NCI-H524 treated with DMSO at 0.1 percent for 48 hours (cell line): ENCODE data around the gene HHEX.

Experiments used
- DNase-seq: peaks from one replicate; lab custom pipeline; 2025; lab: John Stamatoyannopoulos, UW

HHEX gene

GRCh38 chr10:92693534-92693893, 3.8 kb downstream of the HHEX start:
- DNase-seq: no peak

DNA sequence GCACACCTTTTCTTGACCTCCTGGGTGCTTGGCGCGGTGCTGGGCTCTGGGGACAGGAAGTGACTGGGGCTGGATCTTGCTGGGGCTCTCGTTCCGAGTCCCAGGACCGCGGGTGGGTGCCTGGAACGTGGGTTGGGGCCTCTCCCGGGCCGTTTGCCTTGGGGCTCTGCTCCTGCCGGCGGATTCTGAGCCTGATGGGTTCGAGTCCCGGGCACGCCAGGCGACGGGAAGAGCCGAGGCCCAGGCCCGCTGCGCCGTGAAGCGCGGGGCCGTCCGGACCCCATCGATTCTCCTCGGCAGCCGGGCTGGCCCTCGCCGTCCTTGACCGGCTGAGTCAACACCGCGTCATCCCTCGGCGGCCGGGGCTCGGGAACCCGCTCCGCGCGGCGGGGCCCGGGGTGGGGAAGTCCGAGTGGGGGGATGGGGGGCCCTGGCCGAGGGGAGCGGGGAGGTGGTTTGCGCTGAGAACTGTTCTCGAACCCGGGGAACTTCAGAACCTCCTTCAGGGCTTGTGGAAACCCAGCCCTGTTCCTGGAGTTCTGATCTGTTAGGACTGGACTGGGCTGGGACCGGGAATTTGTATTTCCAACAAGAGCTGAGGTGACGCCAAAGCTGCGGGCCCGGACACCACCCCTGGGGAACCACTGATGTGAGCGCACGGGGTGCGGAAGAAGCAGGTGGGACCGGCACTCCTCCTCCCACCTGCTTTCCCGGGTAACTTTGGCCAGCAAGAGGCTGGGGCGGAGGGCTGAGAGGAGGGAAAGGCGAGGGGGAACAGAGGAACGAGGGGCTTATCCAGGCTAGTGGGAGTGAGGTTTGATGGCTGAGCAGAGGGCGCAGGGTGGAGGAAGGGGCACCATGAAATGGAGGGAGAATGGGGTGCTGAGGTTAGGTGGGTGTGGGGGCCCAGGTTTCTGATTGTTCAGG, 6.2 kb downstream of the HHEX start:
- DNase-seq: no peak

DNA sequence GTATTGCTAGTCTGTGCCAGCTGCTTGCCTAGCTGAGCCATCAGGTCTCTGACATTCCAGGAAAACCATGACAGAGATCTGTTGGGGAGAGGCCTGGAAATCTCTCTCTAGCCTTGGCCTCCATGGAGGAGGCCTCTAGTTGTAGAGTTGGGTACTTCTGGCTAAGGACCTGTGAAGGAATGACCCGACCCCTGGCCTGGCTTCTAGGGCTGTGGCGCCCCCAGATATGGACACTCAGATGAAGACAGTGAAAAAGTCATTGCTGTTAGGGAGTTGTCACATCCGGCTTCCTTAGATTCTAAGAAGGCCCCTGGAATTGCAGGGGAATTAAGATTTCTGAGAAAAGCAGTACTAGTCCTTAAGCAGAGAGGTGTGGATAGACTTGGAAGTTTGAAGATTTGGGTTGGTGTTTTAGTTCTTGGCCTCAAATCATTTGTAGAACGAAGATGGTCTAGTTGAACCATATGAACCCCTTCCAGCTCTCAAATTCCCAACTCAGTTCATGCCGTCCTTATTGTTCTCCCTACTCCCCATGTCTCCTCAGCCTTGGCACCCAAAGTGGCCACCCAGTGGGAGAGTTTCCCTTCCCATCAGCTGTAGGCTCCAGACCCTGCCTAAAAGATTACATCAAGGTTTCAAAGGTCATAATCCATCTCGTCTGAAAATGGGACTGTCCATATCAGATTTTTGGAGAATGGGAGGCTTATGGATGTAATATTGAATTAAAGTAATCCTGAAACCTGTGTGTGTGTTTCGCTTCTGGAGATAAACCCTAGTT, 7.0 kb downstream of the HHEX start:
- no peak for DNase-seq

DNA sequence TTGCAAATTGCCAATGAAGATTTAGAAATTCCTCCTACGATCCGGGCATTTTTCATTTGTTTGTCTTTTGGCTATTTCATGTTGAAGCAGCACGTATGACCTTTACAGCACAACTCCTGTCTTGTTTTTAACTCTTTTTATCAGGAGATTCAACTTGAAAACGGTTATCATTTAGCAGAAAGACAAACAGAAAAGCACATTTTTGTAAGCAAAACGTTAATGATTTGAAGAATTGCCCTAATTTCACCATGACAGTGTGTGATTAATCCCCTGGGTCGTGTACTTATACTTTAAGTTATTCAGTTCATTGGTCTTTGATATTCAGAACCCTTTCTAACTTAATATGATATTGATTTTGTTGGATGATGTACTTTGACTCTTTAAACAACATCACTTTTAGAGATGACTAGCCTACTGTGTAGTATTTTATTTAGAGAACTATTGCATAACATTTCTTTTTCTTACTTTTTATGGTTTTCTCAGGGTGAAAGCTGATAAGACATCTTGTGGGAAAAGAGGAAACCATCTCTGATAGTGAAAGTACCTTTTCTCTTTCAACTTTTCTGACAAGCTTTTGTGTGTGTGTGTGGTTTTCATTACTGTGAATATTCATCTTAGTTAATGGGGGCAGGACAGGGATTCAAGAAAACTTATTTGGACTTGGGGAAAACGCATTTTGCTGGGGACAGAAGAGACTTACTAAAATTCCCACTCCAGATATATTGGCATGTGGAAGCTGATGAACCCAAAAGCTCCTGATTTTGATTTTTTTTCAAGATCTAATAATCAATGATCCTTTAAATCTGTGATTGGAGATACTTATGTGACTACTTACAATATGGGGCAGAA, 8.1 kb downstream of the HHEX start:
- no peak for DNase-seq

DNA sequence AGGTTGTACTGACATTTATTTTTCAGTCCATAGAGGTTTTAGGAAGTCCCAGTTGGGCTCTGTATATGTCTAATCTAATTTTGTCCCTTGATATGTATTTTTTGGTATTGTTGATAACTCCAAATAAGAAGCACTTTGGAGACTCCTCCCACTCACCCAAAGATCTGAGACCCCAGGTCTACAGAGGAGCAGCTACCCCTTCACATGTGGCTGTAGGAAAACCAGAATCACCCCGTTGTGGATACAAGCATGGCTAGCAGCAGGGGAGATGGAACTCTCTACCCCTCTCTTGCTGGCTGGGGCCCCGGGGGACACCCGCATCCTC, 9.4 kb downstream of the HHEX start:
- no peak for DNase-seq

- DNase-seq: no peak
Observed at GRCh38 chr10:92699518-92700381, 10.0 kb downstream of the HHEX start.

GRCh38 chr10:92702301-92702916, 12.7 kb downstream of the HHEX start:
- no peak for DNase-seq

GRCh38 chr10:92712016-92712889, 22.5 kb downstream of the HHEX start:
- no peak for DNase-seq

GRCh38 chr10:92714152-92714845, 24.5 kb downstream of the HHEX start:
- DNase-seq: no peak

GRCh38 chr10:92714872-92715271, 25.1 kb downstream of the HHEX start:
- no peak for DNase-seq

GRCh38 chr10:92719991-92720830, 30.5 kb downstream of the HHEX start:
- DNase-seq: no peak

DNA sequence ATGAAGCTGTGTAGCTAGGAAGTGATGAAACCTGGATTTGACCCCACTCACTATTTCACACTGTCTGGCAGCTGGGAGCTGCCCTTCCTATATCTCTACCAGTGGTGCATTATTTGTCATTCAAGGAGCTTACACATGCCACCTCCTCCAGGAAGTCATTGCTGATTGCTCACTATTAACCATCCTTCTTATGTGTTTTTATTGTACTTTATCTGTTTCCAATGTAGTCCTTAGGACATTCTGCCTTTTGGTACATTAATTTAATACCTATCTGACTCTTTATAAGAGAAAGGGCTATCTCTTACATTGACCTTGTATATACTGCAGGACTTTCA, 31.0 kb downstream of the HHEX start:
- DNase-seq: no peak

GRCh38 chr10:92722349-92722748, 32.6 kb downstream of the HHEX start:
- no peak for DNase-seq

DNA sequence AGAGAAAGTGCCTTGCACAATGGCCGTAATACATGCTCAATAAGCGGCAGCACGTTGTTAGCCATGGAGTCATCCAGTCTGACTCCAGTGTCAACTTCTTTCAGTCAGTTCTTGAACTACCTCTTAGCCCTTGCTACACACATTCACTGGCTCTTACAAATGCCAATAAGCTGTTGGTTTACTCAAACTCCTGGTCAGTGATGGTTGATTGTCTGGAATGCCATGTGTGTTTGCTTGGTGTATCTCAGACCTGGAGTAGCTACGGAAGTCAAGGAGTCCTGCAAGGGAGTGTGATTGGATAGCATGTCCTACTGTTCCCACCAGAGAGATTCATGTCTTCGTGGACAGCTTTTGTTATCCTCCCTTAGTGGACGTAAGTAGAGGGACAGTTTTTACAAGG, 37.4 kb downstream of the HHEX start:
- DNase-seq: no peak

DNA sequence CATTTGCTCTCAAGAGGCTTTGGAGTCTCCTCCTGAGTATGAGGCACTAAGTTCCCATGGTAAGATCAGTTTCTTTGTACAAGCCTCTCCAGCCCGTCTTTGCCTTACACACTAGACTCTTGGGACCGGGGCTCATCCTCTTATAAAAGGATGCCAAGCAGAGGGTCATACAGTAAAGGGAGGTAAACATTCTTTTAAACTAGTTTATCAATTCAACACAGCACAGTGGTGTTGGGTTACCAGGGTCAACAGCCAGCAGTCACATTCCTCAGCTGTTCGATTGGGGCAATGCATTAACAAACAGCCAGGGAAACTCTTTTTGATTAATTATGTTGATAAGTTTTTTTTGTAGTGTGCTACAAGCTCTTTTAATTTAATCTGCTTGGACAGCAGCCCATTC, 37.8 kb downstream of the HHEX start:
- no peak for DNase-seq

- no peak for DNase-seq
Observed at GRCh38 chr10:92729886-92730285, 40.1 kb downstream of the HHEX start.

- no peak for DNase-seq
Observed at GRCh38 chr10:92732958-92733357, 43.2 kb downstream of the HHEX start.

- no peak for DNase-seq
Observed at GRCh38 chr10:92734301-92734700, 44.5 kb downstream of the HHEX start.

GRCh38 chr10:92735938-92736337, 46.2 kb downstream of the HHEX start:
- DNase-seq: no peak
